NCI-H1417 treated with DMSO at 0.1 percent for 48 hours (cell line): ENCODE results near the gene CD320.
A peak's percentile ranks its signal among the peaks of the same experiment; 100 is the strongest.
"Not testable (repeated sequence)": the region's sequence is repeated elsewhere in the genome, so short reads cannot be mapped to it uniquely, and the experiment has no call there.

Experiments
- DNase-seq: peaks from one replicate; lab custom pipeline; 2025; lab: John Stamatoyannopoulos, UW

Gene CD320

DNA sequence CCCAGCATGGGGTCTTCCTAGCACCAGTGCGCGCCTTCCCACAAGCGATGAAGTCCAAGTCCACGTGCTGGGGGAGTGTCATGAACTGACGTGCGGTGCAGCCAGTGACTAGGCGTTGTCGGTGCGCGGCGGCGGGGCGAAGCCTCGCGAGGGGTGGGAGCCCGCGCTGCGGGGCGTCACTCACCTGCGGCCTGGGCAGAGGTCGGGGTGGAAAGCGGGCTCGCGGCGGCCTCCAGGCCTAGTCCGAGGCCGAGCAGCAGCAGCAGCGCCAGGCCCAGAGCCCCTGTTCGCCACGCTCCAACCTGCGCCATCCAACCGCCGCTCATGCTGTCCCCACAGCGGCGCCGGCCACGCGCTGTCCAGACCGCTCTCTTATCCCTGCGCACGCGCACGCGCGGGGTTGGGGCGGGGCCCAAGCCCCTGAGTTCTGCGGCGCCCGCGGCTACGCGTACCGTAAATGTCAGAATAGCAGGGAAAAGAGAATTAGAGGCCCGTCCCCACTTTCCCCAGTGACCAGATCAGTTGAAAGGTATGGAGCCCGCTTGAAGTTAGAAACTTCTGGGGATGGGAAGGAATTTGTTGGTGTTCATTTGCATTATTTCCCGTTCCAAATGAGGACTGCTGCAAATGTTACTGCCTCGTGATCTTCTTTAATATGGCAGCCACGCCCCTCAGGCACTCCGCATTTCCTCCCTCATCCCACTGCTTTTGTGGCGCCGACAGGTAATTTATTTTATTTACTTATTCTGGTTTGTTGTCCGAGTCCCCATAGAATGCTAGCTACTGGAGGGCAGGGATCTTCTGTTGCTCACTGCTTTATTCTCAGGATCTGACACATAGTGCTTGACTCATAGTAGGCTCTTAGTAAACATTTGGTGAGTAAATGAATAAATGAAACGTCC, at the start of gene CD320:
TSS of gene CD320 (minus strand) at position 394 of the 902 bp plus-strand sequence. CDS start at position 326, 68 bp downstream.
- DNase-seq: peak; percentile 87

DNA sequence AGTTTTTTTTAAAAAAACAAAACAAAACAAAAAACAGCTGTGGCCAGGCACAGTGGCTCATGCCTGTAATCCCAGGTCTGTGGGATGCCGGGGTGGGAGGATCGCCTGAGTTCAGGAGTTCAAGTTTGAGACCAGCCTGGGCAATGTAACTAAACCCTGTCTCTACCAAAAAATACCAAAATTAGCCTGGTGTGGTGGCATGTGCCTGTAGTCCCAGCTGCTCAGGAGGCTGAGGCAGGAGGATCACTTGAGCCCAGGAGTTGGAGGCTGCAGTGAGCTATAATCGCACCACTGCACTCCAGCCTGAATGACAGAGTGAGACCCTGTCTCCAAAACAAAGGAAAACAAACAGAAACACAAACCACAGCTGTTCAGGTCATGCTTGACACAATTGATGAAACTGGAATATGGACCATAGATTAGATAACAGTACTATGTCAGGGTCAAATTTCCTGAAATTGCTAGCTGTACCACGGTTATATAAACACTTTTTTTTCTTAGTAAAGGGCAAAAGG, 48.9 kb upstream of the CD320 start:
- DNase-seq: no peak

DNA sequence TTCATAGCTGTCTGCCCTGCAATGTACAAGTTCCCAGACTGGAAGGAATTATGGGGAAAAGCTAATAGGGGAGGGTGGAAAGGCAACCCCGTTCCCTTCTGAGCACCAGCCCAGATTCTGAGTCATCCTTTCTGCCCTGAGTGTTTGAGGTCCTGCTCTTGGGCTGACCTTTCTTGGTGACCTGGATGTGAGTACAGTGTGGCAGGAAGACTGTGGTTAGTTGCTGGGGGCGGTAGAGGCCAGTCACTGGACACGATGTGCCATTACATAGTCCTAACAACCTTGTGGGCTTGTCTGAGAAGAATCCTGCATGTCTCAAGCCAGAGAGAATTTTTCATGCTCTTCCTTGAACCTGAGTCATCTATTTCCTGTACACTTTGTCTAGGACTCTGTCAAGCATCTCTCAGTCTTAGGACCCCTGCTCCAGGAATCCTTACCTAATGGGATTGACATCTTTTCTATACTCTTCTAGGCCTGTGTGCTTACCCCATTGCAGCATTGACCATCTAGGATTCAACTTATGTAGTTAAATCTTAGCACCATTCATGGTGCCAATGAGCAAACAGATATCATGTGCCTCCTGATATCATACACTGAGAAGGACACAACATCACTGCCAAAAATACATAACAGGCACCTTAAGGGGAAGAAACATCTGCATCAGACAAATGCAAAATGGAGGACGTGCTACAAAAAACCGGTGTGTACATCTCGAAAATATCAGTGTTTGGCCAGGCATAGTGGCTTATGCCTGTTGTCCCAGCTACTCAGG, 47.7 kb upstream of the CD320 start:
- DNase-seq: no peak

DNA sequence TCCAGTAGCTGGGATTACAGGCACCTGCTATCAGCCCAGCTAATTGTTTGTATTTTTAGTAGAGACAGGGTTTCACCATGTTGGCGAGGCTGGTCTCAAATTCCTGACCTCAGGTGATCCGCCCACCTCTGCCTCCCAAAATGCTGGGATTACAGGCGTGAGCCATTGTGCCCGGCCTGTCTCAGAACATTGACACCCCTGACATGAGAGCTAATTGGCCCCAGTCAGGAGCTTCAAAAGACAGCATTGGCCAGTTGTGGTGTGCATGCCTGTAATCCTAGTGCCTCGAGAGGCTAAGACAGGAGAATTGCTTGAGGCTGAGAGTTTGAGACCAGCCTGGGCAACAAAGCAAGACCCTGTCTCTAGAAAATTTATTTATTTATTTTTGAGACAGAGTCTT, 44.7 kb upstream of the CD320 start:
- not testable (repeated sequence) for DNase-seq

DNA sequence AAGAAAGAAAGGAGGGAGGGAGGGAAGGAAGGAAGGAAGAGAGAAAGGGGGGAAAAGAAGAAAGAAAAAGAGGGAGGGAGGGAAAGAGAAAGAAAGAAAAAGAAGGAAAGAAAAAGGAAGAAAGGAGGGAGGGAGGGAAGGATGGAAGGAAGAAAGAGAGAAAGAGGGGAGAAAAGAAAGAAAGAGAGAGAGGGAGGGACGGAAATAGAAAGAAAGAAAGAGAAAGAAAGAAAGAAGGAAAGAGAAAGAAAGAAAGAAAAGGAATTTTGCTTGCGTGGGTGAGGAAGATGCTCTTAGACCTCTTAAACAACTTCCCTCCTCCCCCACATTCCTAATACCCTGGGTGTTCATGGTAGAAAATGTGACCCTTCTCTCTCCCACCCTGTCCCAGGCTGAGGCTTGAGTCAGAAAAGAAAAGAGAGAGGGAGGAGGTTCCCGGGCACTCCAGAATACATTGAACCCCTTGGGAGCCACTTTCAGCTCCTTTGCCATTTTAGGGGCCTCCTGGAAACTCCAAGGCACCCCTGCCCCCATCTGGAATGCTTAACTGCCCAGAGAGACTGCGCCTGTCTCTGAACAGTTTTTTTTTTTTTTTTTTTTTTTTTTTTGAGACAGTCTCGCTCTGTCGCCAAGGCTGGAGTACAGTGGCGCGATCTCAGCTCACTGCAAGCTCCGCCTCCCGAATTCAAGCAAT, 44.1 kb upstream of the CD320 start:
- DNase-seq: no peak

DNA sequence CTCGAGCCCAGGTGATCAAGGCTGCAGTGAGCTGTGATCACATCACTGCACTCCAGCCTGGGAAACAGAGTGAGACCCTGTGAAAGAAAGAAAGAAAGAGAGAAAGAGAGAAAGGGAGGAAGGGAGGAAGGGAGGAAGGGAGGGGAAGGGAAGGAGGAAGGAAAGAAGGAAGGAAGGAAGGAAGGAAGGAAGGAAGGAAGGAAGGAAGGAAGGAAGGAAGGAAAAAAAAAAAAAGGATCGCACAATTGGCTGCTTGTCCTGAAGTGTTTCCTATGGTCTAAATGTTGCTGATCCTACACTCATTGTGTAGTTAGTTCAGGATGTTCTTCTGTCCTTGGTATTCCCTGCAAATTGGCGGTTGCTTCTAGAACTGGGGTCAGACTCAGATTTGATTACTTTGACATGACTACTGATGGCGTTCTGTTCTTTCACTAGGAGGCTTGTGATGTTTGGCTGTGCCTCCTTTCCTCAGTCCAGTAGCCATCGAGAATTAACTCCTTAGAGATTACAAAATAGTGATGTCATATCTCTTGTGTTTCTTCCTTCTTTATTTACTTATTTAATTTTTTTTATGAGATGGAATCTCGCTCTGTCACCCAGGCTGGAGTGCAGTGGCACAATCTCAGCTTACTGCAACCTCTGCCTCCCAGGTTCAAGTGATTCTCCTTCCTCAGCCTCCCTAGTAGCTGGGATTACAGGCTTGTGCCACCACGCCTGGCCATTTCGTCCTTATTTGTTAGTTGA, 41.6 kb upstream of the CD320 start:
- not testable (repeated sequence) for DNase-seq

DNA sequence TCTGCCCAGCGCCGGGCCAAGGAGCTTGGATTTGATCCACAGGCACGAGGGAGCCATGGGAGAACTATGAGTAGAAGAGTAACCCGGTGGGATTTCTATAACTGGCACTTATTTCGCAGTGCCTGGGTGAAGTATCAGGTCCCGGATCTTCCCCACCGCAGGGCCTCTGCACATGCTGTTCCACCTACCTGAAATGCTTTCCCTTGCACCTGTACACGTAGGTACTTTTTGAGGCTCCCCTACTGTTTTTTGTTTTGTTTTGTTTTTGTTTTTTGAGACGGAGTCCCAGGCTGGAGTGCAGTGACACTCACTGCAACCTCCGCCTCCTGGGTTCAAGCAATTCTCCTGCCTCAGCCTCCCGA, 35.3 kb upstream of the CD320 start:
- no peak for DNase-seq

DNA sequence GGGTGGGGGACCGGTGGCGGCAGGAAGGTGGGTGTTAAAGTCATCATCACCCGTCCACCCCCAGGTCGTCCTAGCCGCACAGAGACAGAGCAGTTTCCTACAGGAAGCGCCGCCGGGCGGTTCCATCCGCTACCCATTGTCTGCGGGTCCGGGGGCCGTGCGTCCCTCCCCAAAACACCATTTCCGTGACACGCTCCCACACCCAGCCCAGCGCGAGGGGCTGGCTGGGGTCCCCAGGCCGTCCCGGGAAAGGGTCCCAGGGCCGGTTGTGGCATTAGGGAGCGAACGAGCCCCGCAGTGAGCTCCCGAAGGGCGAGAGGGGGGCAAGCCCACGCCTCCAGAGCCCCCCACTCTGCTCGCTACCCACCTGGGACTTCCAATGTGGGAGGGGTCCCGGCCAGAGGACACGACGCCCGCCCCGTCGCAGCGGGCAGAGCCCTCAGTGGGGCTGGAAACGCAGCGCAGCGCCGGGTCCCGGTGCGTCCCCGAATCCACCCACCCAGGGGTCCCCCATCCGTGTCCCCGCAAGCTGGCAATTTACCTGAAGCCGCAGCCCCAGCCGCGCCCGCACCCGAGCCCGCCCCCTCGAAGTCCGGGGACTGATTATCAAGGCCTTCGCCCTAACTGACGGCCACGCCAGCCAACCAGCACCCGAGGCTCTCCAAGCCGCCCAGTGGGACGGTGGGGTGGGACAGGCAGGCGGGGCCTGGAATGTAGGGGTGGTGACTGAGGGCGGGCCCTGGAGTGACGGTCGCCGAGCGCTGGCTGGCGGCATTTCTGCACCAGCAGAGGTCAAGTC, 34.7 kb upstream of the CD320 start, which contains the start of gene KANK3:
TSS of gene KANK3 (minus strand) at position 579 of the 799 bp plus-strand sequence. CDS start 5,434 bp downstream, outside the sequence.
- DNase-seq: no peak

DNA sequence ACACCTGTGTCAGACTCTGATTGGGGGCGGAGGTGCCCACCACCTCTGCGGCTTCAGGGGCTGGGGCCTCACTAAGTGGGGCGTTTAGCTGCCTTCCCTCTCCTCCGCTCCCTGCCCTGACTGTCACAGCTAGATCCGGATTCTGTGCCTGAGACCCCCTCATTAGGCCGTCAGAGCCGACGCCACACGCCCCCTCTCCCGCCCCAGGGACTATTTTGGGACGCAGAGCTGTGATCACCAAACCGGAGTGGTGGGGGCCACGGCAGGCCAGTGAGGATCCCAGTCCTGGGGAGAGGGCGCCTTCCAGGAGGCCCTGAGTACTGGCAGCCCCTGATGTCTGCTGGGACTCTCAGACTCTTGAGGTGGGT, 34.1 kb upstream of the CD320 start:
- no peak for DNase-seq

DNA sequence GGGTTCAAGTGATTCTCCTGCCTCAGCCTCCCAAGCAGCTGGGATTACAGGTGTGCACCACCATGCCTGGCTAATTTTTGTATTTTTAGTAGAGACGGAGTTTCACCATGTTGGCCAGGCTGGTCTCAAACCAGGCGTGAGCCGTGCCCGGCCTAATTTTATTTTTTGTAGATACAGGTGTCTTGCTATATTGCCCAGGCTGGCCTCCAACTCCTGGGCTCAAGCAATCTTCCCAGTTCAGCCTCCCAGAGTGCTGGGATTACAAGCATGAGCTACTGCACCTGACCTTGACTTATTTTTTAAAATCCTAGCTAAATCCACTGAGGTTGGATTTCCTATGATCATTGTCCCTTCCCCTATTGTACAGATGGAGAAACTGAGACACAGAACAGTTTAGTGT, 33.3 kb upstream of the CD320 start:
- DNase-seq: not testable (repeated sequence)

DNA sequence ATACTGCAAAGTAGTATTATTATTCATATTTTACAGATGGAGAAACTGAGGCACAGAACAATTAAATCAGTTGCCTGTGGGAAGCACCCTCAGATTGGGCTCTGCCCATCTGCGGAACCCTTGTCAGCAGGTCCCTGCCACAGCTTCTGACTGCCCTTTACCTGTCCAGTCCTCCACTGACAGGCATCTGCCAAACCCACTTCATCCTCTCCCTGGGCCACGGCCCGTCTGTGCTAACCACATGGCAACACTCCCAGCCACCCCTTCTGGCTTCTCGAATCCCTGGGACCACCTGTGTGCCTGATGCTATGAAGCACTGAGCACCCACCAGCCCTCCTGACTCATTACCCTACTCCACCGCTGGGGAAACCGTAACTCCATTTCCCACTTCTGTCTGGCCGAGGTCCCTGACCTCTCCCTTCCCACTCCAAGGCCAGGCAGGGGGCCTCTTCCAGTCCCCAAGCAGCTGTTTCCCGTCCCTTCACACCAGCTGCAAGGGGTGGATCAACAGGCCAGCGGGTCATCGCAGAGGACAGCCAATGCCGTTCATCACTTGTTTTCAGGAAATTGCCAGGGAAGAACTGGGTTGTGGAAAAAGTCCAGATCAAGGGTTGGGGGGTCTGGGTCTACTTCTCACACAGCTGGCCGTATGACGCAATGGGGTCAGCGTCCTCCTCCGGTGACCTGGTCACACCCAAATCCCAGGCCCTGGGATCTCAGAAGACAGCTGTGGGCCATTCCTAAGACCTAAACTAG, 32.4 kb upstream of the CD320 start:
- no peak for DNase-seq

DNA sequence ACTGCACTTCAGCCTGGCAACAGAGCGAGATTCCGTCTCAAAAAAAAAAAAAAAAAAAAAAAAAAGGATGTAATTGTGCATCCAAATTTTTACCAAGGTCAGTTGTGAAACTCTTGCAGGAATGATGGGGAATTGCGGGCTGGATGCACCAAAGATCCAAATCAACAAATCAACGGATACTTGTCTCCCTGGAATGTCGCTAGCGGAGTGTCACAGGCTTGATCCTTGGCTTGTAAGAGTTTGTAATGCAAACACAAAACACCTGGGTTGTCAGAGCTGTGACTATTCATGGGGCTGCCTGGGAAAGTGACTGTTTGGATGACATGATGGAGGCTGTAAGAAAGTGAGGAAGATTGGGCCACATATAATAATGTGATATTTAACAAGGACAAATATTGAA, 30.7 kb upstream of the CD320 start:
- DNase-seq: no peak

DNA sequence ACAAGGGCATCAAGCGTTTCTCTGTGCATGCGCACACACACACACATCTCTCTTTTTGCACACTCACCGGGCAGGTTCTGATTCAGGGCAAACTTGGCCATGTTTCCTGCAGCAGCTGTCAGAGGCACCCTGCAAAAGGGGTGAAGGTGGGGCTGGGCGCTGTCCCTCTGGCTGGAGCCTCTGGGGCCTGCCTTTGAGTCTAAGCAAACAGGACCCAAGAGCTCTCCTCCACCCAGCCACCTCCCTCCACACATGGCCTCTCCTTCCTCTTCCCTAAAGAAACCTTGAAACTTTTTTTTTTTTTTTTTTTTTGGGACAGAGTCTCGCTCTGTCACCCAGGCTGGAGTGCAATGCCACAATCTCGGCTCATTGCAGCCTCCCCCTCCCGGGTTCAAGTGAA, 29.6 kb upstream of the CD320 start:
- DNase-seq: no peak

DNA sequence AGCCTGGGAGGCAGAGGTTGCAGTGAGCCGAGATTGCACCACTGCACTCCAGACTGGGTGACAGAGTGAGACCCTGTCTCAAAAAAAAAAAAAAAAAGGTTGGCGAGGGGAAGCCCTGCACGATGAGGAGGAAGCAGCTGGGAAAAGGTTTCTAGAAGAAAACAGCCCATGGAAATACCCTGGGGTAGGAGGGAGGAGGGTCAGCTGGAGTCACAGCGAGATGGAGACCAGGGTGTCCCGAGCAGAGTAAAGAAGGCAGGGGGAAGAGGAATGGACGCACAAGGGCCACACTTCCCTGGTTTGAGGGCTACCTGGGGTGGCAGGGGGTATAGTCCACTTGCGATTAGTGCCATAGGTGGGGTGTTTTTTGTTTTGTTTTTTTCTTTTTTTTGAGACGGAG, 28.5 kb upstream of the CD320 start:
- DNase-seq: no peak

DNA sequence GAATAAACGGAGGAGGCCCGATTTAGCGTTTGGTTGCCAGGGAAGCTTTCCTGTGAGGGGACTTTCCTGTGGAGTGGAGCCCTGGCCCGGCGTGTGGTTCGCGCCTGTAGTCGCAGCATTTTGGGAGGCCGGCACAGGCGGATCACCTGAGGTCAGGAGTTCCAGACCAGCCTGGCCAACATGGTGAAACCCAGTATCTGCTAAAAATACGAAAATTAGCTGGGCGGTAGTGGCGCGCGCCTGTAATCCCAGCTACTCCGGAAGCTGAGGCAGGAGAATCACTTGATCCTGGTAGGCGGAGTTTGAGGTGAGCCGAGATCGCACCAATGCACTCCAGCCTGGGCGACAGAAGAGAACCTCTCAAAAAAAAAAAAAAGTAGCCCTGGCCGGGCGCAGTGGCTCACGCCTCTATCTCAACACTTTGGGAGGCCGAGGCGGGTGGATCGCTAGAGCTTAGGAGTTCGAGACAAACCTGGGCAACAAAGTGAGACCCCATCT, 28.0 kb upstream of the CD320 start:
- no peak for DNase-seq

DNA sequence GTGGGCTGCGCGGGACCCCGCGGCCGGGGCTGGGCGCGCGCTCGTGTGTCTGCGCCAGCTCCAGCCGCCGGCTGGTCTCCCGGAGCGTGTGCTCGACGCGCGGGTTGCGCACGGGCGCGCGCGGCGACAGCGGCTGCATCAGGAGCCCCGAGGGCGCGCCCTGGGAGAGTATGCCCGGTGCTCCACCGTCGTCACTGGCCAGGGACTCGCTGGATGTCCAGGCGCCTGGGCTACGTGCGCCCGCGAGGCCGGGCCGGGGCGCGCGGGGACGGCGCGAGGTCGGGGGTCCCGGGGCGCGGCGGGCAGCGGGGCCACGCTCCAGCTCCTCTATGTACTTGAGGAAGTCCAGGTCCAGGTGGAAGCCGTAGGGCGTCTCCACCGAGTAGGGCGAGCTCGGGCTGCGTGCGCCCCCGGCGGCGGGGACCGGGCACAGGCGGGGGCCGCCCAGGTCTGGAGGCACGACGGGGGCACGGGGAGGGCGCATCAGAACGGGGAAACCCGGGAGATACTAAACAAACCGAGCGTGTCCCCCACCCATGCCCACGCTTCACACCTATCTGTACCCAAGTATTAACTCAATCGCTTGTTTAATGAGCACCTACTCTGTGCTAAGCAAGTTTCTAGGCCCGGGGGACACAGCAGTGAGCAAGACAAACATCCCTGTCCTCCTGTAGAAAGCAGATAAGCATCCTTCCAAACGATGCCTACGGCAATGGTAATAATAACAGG, 27.3 kb upstream of the CD320 start:
- DNase-seq: no peak

DNA sequence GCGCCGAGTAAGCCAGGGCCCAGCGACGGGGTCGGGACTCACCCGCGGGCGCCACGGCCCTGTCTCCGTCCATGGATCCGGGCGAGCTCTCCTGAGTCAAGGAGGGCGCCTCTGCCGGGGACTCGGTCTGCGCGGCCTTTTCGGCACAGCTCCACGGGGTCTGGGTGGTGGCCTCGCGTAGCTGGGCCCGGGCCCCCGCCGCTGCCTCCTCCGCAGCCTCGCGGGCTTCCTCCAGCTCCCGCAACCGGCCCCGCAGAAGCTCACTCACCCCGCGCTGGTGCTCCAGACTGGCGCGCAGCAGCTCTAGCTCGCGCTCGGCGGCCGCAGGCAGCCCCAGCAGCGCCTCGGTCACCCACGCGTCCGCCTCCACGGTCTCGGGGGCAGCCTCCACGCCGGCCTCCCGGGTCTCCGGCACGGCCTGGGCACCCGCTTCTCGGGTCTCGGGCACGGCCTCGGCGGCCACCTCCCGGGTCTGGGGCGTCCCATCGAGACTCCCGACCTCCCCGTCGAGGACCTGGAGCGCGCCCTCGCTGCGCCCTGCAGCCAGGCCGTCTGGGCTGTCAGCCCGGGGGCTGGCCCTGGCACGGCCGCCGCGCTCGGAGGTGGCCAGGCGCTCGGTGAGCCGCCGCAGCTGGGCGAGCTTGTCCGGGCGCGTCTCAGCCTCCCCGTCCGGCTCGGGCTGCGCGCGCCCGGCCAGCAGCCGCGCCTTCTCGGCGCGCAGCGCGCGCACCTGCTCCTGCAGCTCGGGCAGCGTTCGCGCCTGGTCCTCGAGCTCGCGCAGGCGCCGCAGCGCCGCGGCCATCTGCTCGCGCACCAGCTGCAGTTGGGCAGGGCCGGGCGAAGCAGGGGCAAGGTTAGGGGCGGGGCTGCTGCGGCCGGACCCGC, 26.5 kb upstream of the CD320 start:
- no peak for DNase-seq
